ENCODE data around the gene NAPG.

GRCh38 chr18:10558243-10558966, 32.6 kb downstream of the NAPG start:
- TF ChIP-seq CTCF (IDR thresholded peaks at IDR 0.05; ENCODE audit: low read depth, low read length, missing input control) = no peak
- no peak for TF ChIP-seq YY1 (IDR thresholded peaks at IDR 0.05)
- TF ChIP-seq REST (IDR thresholded peaks at IDR 0.05) = no peak
- TF ChIP-seq SP1 (IDR thresholded peaks at IDR 0.05) = no peak
- no peak for TF ChIP-seq MAX (IDR thresholded peaks at IDR 0.05)
- no peak for TF ChIP-seq FOXA1 (IDR thresholded peaks at IDR 0.05)
- TF ChIP-seq ZBTB33 (IDR thresholded peaks at IDR 0.05) = no peak
- no peak for TF ChIP-seq TAF1 (conservative IDR thresholded peaks at IDR 0.05)
- TF ChIP-seq RXRA (IDR thresholded peaks at IDR 0.05) = no peak
- TF ChIP-seq RAD21 (IDR thresholded peaks at IDR 0.05) = no peak
- no peak for TF ChIP-seq ATF3 (IDR thresholded peaks at IDR 0.05)
- TF ChIP-seq JUND (IDR thresholded peaks at IDR 0.05) = no peak
- no peak for TF ChIP-seq GABPA (IDR thresholded peaks at IDR 0.05 in 1 of 2, conservative IDR thresholded peaks at IDR 0.05 in 1 of 2)
